GM23338 (cell line): ENCODE data around the gene GDF10.

Source experiments
- CREB1 ChIP-seq: fragments of 250-450 bp; sonication (Bioruptor Pico); IDR thresholded peaks from 2 replicates; pipeline ENCODE4 v1.5.0; 2020; ENCODE audit warnings: low read depth, mild to moderate bottlenecking, moderate library complexity
- CTCF ChIP-seq, 2 experiments: fragments of 200-600 bp in 1 of 2; sonication (generic) in 1 of 2; conservative IDR thresholded peaks; 2 replicates each; pipeline versions ENCODE4 v1.5.1 to v1.6.1; 2016 to 2017; ENCODE audit warnings: antibody characterized with exemption in 2 of 2, low read depth in 2 of 2, mild to moderate bottlenecking in 2 of 2, moderate library complexity in 1 of 2
- ETS1 ChIP-seq: IDR thresholded peaks from 2 replicates; pipeline ENCODE4 v1.6.1; 2016; ENCODE audit warnings: antibody characterized with exemption
- EZH2 ChIP-seq: fragments of 200-600 bp; sonication (generic); IDR thresholded peaks from one replicate; pipeline ENCODE4 v1.8.0; 2017; ENCODE audit warnings: antibody characterized with exemption, mild to moderate bottlenecking, low read depth; ENCODE audit not compliant: unreplicated experiment
- EZH2phosphoT487 ChIP-seq: fragments of 200-600 bp; sonication (generic); IDR thresholded peaks from one replicate; pipeline ENCODE4 v1.8.1; 2018; ENCODE audit warnings: antibody characterized with exemption; ENCODE audit not compliant: unreplicated experiment
- POLR2AphosphoS5 ChIP-seq: IDR thresholded peaks from 2 replicates; pipeline ENCODE4 v1.6.1; 2016; ENCODE audit warnings: antibody characterized with exemption, low read depth
- TF ChIP-seq, protein P1 (sequence below): IDR thresholded peaks from one replicate; pipeline ENCODE4 v1.6.1; 2018; ENCODE audit warnings: antibody characterized with exemption; ENCODE audit not compliant: unreplicated experiment

- no peak for TF ChIP-seq CTCF (conservative IDR thresholded peaks at IDR 0.05; ENCODE audit: low read depth in 2 of 2)
- TF ChIP-seq EZH2phosphoT487: no peak
- TF ChIP-seq POLR2AphosphoS5: no peak
- TF ChIP-seq EZH2: no peak
- TF ChIP-seq ETS1: no peak
- no peak for TF ChIP-seq CREB1 (CRISPR knock-in tag)
- TF ChIP-seq, protein P1, sequence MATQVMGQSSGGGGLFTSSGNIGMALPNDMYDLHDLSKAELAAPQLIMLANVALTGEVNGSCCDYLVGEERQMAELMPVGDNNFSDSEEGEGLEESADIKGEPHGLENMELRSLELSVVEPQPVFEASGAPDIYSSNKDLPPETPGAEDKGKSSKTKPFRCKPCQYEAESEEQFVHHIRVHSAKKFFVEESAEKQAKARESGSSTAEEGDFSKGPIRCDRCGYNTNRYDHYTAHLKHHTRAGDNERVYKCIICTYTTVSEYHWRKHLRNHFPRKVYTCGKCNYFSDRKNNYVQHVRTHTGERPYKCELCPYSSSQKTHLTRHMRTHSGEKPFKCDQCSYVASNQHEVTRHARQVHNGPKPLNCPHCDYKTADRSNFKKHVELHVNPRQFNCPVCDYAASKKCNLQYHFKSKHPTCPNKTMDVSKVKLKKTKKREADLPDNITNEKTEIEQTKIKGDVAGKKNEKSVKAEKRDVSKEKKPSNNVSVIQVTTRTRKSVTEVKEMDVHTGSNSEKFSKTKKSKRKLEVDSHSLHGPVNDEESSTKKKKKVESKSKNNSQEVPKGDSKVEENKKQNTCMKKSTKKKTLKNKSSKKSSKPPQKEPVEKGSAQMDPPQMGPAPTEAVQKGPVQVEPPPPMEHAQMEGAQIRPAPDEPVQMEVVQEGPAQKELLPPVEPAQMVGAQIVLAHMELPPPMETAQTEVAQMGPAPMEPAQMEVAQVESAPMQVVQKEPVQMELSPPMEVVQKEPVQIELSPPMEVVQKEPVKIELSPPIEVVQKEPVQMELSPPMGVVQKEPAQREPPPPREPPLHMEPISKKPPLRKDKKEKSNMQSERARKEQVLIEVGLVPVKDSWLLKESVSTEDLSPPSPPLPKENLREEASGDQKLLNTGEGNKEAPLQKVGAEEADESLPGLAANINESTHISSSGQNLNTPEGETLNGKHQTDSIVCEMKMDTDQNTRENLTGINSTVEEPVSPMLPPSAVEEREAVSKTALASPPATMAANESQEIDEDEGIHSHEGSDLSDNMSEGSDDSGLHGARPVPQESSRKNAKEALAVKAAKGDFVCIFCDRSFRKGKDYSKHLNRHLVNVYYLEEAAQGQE: no peak
Measured at GRCh38 chr10:47261121-47261520, 38.9 kb upstream of the GDF10 start.
